ENCODE results near the gene RECQL5. TPM values are rescaled to one million over a fixed set of nuclear protein-coding genes. Genes with fewer than 3 reads are reported as not detected.
A peak's percentile ranks its signal among the peaks of the same experiment; 100 is the strongest.

Gene RECQL5
- total RNA-seq, 1 experiment from 2014 or later, result 16.8 TPM

- no peak for DNase-seq
- Histone ChIP-seq H3K27me3 (no peaks in the 10 kb centered on the region), H3K4me3 (no peak overlapping the region), H3K9me3 (no peaks in the 10 kb centered on the region), H3K36me3 (no peaks in the 10 kb centered on the region)
These were observed 49.7 kb downstream of the RECQL5 start for GRCh38 chr17:75617218-75617617.

- H3K4me3 ChIP-seq, result no peak overlapping the region
- no peaks in the 10 kb centered on the region for H3K36me3 ChIP-seq
- no peaks in the 10 kb centered on the region for H3K9me3 ChIP-seq
- DNase-seq, result no peak
- H3K27me3 ChIP-seq, result no peaks in the 10 kb centered on the region
These were observed 50.3 kb downstream of the RECQL5 start for GRCh38 chr17:75616521-75617122.

- no peaks in the 10 kb centered on the region for H3K36me3 ChIP-seq
- H3K9me3 ChIP-seq, result no peaks in the 10 kb centered on the region
- no peak for DNase-seq
- no peak overlapping the region for H3K4me3 ChIP-seq
- H3K27me3 ChIP-seq, result no peaks in the 10 kb centered on the region
These were observed 51.7 kb downstream of the RECQL5 start for GRCh38 chr17:75615301-75615700.

GRCh38 chr17:75614556-75615270 is 52.2 kb downstream of the RECQL5 start:
- Histone ChIP-seq H3K27me3 (no peaks in the 10 kb centered on the region), H3K36me3 (no peaks in the 10 kb centered on the region), H3K9me3 (no peaks in the 10 kb centered on the region), H3K4me3 (no peak overlapping the region)
- no peak for DNase-seq

GRCh38 chr17:75614006-75614405 is 52.9 kb downstream of the RECQL5 start:
- no peaks in the 10 kb centered on the region for H3K36me3 ChIP-seq
- H3K27me3 ChIP-seq, result no peaks in the 10 kb centered on the region
- H3K9me3 ChIP-seq, result no peaks in the 10 kb centered on the region
- no peak overlapping the region for H3K4me3 ChIP-seq
- DNase-seq, result no peak

DNA sequence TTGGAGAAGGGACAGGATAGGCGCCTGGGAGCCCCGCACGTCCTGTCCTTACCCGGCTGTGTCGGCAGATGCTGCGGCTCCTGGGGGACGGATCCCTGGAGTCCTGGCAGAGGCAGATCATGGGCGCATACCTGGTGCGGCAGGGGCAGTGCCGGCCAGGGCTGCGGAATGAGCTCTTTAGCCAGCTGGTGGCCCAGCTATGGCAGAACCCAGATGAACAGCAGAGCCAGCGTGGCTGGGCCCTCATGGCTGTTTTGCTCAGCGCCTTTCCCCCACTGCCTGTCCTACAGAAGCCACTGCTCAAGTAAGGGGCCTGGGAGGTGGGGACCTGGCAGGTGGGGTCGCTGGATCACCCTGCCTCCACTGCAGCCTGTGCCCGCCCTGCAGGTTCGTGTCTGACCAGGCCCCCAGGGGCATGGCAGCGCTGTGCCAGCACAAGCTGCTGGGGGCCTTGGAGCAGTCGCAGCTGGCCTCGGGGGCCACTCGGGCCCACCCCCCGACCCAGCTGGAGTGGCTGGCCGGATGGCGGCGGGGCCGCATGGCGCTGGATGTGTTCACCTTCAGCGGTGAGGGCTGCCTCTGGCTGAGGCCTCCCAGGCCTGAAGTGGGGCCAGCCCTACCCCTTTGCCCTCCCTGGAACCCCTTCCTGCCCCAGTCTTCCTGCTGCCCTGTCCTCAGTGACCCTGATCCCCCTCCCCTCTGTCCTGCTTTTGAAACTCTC is 53.9 kb downstream of the RECQL5 start:
- H3K9me3 ChIP-seq, result no peaks in the 10 kb centered on the region
- H3K4me3 ChIP-seq, result no peak overlapping the region
- no peaks in the 10 kb centered on the region for H3K36me3 ChIP-seq
- DNase-seq, result no peak
- no peaks in the 10 kb centered on the region for H3K27me3 ChIP-seq

DNA sequence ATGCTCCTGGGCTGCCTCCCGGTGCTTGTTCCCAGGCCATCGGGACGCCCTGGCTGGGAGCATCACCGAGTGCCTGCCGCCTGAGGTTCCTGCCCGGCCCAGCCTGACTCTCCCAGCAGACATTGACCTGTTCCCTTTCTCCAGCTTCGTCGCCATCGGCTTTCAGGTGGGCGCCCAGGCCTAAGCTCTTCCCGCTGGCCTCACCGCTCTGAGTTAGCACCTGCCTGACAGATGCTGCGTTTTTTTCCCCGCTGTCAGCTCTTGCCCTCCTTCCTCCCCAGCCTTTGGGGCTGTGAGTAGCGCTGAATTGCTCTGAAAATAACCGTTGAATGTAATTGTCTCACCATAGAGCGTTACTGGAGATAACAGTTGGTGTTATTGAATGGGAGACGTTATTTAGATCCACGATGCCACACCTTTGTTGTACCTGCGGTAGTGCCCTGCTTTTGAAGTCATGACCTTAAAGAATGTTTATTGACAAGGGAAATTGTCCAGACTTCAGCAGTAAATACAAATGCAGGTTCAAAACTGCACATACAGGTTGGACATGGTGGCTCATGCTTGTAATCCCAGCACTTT is 55.0 kb downstream of the RECQL5 start:
- no peaks in the 10 kb centered on the region for H3K27me3 ChIP-seq

GRCh38 chr17:75610103-75610984 is 56.6 kb downstream of the RECQL5 start:
- Histone ChIP-seq H3K27me3 (no peaks in the 10 kb centered on the region), H3K4me3 (no peak overlapping the region), H3K9me3 (no peaks in the 10 kb centered on the region), H3K36me3 (no peaks in the 10 kb centered on the region)
- peak; percentile 79 for DNase-seq

More for the DNA sequence above, 55.0 kb downstream of the RECQL5 start:
- Histone ChIP-seq H3K4me3 (no peak overlapping the region), H3K9me3 (no peaks in the 10 kb centered on the region), H3K36me3 (no peaks in the 10 kb centered on the region)
- no peak for DNase-seq

GRCh38 chr17:75607086-75607485 is 59.9 kb downstream of the RECQL5 start:
- H3K9me3 ChIP-seq, result no peaks in the 10 kb centered on the region
- no peak for DNase-seq
- H3K4me3 ChIP-seq, result no peak overlapping the region
- no peaks in the 10 kb centered on the region for H3K36me3 ChIP-seq
- H3K27me3 ChIP-seq, result no peaks in the 10 kb centered on the region

DNA sequence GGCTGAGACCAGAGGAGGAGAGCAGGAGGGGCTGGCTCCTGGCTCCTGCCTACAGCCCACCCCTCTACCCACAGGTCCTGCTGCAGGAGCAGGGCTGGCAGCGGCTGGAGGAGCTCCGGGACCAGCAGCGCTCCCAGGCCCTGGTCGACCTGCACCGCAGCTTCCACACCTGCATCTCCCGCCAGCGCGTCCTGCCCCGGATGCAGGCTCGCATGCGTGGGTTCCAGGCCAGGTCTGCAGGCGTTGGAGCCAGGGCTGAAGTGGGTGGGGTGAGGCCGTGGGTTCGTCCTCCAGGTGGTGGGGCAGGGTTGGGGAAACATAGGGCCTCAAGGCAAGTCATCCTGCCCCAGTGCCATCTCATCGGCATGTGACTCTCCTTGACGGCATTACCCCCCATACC is 61.2 kb downstream of the RECQL5 start:
- H3K9me3 ChIP-seq, result no peaks in the 10 kb centered on the region
- no peak for DNase-seq
- no peaks in the 10 kb centered on the region for H3K36me3 ChIP-seq
- H3K4me3 ChIP-seq, result no peak overlapping the region
- no peaks in the 10 kb centered on the region for H3K27me3 ChIP-seq

DNA sequence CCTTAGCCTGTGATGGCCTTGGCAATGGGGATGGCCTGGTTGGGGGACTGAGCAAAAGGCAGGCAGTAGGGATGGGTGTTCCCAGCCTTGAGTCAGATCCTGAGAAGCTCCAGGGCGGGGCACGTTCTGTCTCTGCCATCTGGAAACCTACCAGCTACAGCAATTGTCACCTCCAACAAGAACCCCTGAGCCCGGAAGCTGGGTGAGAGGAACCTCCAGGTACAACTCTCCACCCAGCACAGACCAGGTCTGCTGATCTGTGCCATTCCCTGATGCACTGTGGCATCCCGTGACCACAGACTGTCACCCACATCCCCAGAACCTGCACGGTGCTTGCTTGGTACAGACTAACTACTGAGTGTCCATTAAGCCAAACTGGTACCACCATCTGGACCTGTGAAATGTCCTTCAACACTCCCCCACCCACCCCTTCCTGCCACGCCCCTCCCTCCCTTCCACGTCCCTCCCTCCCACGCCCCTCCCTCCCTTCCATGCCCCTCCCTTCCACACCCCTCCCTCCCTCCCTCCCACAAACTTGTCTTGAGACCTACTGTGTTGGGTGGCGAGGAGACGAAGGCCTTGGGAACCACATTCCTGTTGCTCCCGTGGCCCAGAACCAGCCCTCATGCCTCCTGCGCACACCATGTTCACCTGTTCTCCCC is 62.8 kb downstream of the RECQL5 start:
- DNase-seq, result no peak
- H3K36me3 ChIP-seq, result no peaks in the 10 kb centered on the region
- H3K9me3 ChIP-seq, result no peaks in the 10 kb centered on the region
- no peaks in the 10 kb centered on the region for H3K27me3 ChIP-seq
- H3K4me3 ChIP-seq, result no peak overlapping the region

GRCh38 chr17:75603123-75603522 is 63.8 kb downstream of the RECQL5 start:
- no peaks in the 10 kb centered on the region for H3K36me3 ChIP-seq
- no peaks in the 10 kb centered on the region for H3K9me3 ChIP-seq
- no peak overlapping the region for H3K4me3 ChIP-seq
- no peak for DNase-seq
- H3K27me3 ChIP-seq, result no peaks in the 10 kb centered on the region

GRCh38 chr17:75602644-75603043 is 64.3 kb downstream of the RECQL5 start:
- peak; percentile 54 for DNase-seq
- Histone ChIP-seq H3K27me3 (no peaks in the 10 kb centered on the region), H3K9me3 (no peaks in the 10 kb centered on the region), H3K4me3 (no peak overlapping the region), H3K36me3 (no peaks in the 10 kb centered on the region)

DNA sequence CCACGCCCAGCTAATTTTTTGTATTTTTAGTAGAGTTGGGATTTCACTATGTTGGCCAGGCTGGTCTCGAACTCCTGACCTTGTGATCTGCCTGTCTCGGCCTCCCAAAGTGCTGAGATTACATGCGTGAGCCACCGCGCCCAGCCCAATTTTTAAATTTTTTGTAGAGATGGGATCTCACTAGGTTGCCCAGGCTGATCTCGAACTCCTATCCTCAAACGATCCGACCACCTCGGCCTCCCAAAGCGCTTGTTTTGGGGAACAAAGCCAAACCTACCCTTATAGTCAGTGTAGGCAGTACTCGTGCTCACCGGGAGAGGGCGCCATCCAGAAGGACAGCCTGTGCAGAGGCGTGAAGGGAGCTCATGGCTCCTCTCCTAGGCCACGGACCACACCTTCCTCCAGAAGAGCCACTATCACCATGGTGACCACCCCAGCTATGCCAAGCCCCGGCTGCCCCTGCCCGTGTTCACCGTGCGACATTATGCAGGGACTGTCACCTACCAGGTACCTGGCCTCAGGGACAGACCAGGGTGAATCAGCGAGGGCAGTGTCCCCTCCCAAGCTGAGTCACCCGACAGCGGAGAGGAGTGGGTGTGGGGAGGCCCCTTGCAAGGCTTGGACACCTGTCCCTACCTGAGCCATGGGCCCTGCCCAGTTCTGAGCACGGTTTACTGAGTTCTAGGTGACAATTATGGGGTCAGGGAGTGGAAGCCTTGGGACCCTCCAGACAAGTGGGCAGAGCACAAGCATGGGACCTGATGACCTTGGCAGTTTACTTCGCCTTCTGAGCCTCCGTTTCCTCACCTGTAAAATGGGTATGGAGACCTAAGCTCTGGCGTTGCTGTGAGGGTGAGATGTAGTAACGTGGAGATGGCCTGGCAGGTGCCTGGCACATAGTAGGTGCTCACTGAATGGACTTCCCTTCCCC is 65.6 kb downstream of the RECQL5 start:
- no peaks in the 10 kb centered on the region for H3K36me3 ChIP-seq
- H3K4me3 ChIP-seq, result no peak overlapping the region
- peak; percentile 62 for DNase-seq
- no peaks in the 10 kb centered on the region for H3K27me3 ChIP-seq
- no peaks in the 10 kb centered on the region for H3K9me3 ChIP-seq

All from MG63 (cell line).